ENCODE results near the gene LRR1.

LRR1 gene

DNA sequence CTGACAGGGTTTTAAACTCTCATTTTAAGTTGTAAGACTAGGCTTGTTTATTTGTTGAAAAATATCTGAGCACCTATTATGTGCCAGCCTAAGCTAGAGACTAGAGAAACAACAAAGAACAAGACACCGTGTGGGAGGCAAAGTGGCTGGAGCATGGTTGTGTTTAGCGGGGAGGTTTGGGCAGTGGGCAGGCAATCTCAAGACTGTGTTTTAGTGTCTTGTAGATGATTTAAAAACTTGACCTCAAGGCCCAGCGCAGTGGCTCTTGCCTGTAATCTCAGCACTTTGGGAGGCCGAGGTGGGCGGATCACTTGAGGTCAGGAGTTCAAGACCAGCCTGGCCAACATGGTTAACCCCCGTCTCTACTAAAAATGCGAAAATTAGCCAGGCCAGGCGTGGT, 13.9 kb downstream of the LRR1 start:
- no peak for DNase-seq (ENCODE audit: low read depth in 1 of 2, low spot score in 1 of 2)
- TF ChIP-seq, protein P1, sequence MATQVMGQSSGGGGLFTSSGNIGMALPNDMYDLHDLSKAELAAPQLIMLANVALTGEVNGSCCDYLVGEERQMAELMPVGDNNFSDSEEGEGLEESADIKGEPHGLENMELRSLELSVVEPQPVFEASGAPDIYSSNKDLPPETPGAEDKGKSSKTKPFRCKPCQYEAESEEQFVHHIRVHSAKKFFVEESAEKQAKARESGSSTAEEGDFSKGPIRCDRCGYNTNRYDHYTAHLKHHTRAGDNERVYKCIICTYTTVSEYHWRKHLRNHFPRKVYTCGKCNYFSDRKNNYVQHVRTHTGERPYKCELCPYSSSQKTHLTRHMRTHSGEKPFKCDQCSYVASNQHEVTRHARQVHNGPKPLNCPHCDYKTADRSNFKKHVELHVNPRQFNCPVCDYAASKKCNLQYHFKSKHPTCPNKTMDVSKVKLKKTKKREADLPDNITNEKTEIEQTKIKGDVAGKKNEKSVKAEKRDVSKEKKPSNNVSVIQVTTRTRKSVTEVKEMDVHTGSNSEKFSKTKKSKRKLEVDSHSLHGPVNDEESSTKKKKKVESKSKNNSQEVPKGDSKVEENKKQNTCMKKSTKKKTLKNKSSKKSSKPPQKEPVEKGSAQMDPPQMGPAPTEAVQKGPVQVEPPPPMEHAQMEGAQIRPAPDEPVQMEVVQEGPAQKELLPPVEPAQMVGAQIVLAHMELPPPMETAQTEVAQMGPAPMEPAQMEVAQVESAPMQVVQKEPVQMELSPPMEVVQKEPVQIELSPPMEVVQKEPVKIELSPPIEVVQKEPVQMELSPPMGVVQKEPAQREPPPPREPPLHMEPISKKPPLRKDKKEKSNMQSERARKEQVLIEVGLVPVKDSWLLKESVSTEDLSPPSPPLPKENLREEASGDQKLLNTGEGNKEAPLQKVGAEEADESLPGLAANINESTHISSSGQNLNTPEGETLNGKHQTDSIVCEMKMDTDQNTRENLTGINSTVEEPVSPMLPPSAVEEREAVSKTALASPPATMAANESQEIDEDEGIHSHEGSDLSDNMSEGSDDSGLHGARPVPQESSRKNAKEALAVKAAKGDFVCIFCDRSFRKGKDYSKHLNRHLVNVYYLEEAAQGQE (IDR thresholded peaks at IDR 0.05; ENCODE audit: insufficient replicate concordance, low read depth), result no peak
- TF ChIP-seq, protein P2, sequence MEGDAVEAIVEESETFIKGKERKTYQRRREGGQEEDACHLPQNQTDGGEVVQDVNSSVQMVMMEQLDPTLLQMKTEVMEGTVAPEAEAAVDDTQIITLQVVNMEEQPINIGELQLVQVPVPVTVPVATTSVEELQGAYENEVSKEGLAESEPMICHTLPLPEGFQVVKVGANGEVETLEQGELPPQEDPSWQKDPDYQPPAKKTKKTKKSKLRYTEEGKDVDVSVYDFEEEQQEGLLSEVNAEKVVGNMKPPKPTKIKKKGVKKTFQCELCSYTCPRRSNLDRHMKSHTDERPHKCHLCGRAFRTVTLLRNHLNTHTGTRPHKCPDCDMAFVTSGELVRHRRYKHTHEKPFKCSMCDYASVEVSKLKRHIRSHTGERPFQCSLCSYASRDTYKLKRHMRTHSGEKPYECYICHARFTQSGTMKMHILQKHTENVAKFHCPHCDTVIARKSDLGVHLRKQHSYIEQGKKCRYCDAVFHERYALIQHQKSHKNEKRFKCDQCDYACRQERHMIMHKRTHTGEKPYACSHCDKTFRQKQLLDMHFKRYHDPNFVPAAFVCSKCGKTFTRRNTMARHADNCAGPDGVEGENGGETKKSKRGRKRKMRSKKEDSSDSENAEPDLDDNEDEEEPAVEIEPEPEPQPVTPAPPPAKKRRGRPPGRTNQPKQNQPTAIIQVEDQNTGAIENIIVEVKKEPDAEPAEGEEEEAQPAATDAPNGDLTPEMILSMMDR (IDR thresholded peaks at IDR 0.05; ENCODE audit: insufficient read depth, low read length), result no peak
- TF ChIP-seq SPI1 (IDR thresholded peaks at IDR 0.05; ENCODE audit: borderline replicate concordance, low read depth) (no peak), GABPA (IDR thresholded peaks at IDR 0.05; ENCODE audit: low read depth) (no peak), POLR2AphosphoS5 (IDR thresholded peaks at IDR 0.05; ENCODE audit: low read depth) (no peak)
- H3K27ac ChIP-seq (replicated peaks), result no peak overlapping the region
- H3K4me3 ChIP-seq (replicated peaks; ENCODE audit: insufficient read depth, low read length), result no peak overlapping the region
- no peaks in the 10 kb centered on the region for H3K27me3 ChIP-seq (ENCODE audit: insufficient read depth, poor library complexity, severe bottlenecking)

DNA sequence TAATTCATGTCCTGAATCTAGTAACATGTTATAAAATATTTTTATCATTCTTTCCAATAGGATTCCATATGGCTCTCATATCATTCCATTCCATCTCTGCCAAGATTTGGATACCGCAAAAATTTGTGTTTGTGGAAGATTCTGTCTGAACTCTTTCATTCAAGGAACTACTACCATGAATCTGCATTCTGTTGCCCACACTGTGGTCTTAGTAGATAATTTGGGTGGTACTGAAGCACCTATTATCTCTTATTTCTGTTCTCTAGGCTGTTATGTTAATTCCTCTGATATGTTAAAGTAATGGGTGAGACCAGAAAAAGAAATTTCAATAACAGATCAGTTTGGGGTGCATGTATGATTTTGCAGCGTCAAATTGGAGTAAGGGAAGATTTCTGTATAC, 15.5 kb downstream of the LRR1 start:
- DNase-seq (ENCODE audit: low read depth in 1 of 2, low spot score in 1 of 2), result no peak
- H3K27ac ChIP-seq (replicated peaks), result no peak overlapping the region
- no peaks in the 10 kb centered on the region for H3K27me3 ChIP-seq (ENCODE audit: insufficient read depth, poor library complexity, severe bottlenecking)
- H3K4me3 ChIP-seq (replicated peaks; ENCODE audit: insufficient read depth, low read length), result no peak overlapping the region
- TF ChIP-seq SPI1 (IDR thresholded peaks at IDR 0.05; ENCODE audit: borderline replicate concordance, low read depth), result no peak
- TF ChIP-seq POLR2AphosphoS5 (IDR thresholded peaks at IDR 0.05; ENCODE audit: low read depth), result no peak
- no peak for TF ChIP-seq GABPA (IDR thresholded peaks at IDR 0.05; ENCODE audit: low read depth)
- TF ChIP-seq, protein P1 (IDR thresholded peaks at IDR 0.05; ENCODE audit: insufficient replicate concordance, low read depth), result no peak
- TF ChIP-seq, protein P2 (IDR thresholded peaks at IDR 0.05; ENCODE audit: insufficient read depth, low read length), result no peak

DNA sequence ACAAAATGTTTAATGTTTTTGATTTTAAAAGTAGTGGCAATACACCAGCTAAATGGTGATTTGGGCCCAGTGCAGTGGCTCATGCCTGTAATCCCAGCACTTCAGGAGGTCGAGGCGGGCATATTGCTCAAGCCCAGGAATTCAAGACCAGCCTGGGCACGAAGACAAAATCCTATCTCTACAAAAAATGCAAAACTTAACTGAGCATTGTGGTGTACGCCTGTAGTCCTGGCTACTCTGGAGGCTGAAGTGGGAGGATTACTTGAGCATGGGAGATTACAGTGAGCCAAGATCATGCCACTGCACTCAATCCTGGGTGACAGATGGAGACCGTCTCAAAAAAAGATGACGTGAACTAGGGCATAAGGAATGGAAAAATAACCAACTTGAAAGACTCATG, 17.0 kb downstream of the LRR1 start:
- H3K27me3 ChIP-seq (ENCODE audit: insufficient read depth, poor library complexity, severe bottlenecking), result no peaks in the 10 kb centered on the region
- no peak overlapping the region for H3K27ac ChIP-seq (replicated peaks)
- H3K4me3 ChIP-seq (replicated peaks; ENCODE audit: insufficient read depth, low read length), result no peak overlapping the region
- no peak for TF ChIP-seq POLR2AphosphoS5 (IDR thresholded peaks at IDR 0.05; ENCODE audit: low read depth)
- TF ChIP-seq, protein P2 (IDR thresholded peaks at IDR 0.05; ENCODE audit: insufficient read depth, low read length), result no peak
- TF ChIP-seq GABPA (IDR thresholded peaks at IDR 0.05; ENCODE audit: low read depth), result no peak
- no peak for DNase-seq (ENCODE audit: low read depth in 1 of 2, low spot score in 1 of 2)

DNA sequence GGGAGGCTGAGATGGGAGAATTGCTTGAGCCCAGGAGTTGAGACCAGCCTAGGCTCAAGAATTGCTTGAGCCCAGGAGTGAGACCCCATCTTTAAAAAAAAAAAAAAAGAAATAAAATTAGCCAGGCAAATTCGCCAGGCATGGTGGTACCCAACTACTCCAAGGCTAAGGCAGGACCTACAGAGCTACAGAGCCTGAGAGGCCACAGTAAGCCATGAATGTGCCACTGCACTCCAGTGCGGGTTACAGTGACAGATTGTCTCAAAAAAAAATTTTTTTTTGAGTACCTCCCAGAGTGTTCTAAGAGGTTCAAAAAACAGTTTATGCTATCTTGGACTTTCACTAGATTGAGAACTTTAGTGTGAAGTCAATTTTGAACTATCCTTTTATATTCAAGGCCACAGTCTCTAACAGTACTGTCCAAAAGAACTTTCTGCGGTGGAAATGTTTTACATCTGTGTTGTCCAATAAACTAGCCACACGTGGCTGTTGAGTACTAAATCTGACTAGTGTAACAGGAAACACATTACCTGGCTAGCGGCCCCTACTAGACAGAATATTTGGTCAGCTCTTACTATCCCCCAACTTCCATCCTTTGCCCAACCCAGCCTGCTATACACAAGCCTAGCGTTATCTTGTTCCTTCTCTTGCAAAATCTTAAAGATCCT, 19.2 kb downstream of the LRR1 start:
- Histone ChIP-seq H3K27me3 (ENCODE audit: insufficient read depth, poor library complexity, severe bottlenecking) (no peaks in the 10 kb centered on the region), H3K27ac (replicated peaks) (no peak overlapping the region), H3K4me3 (replicated peaks; ENCODE audit: insufficient read depth, low read length) (no peak overlapping the region)
- TF ChIP-seq SPI1 (IDR thresholded peaks at IDR 0.05; ENCODE audit: borderline replicate concordance, low read depth) (no peak), POLR2AphosphoS5 (IDR thresholded peaks at IDR 0.05; ENCODE audit: low read depth) (no peak; the same call in 1 of the 2 replicates), GABPA (IDR thresholded peaks at IDR 0.05; ENCODE audit: low read depth) (no peak)
- TF ChIP-seq, protein P2 (IDR thresholded peaks at IDR 0.05; ENCODE audit: insufficient read depth, low read length), result no peak
- TF ChIP-seq, protein P1 (IDR thresholded peaks at IDR 0.05; ENCODE audit: insufficient replicate concordance, low read depth), result no peak
- no peak for DNase-seq (ENCODE audit: low read depth in 1 of 2, low spot score in 1 of 2)

Measured in HL-60 (cell line).